SK-N-SH treated with all-trans-retinoic acid at 6 μM for 48 hours (cell line): Measurements from ENCODE around the gene NPLOC4.

Experiments
- ATAC-seq: fragments of 200-7000 bp; cut with Tn5 transposase; 3 replicates; pipeline ENCODE4 v1.9.1; 2020; ENCODE audit warnings: mild to moderate bottlenecking, moderate library complexity
- ARNTL ChIP-seq: fragments of 450-650 bp; formaldehyde crosslinking; IDR thresholded peaks from 2 replicates; pipeline ENCODE4 v1.5.0; 2020; ENCODE audit warnings: low read depth, mild to moderate bottlenecking, moderate library complexity, borderline replicate concordance
- BACH2 ChIP-seq: fragments of 250-450 bp; sonication (Bioruptor Pico); IDR thresholded peaks from 2 replicates; pipeline ENCODE4 v1.9.0; 2021; ENCODE audit warnings: mild to moderate bottlenecking, borderline replicate concordance
- CREB5 ChIP-seq: fragments of 250-450 bp; sonication (Bioruptor Pico); IDR thresholded peaks from 2 replicates; pipeline ENCODE4 v1.5.1; 2020; ENCODE audit warnings: low read depth, mild to moderate bottlenecking, moderate library complexity
- CSDC2 ChIP-seq: fragments of 250-450 bp; sonication (Bioruptor Pico); IDR thresholded peaks from 2 replicates; pipeline ENCODE4 v1.5.0; 2020; ENCODE audit warnings: mild to moderate bottlenecking, moderate library complexity
- CSRNP3 ChIP-seq: fragments of 250-450 bp; sonication (Bioruptor Pico); IDR thresholded peaks from 2 replicates; pipeline ENCODE4 v1.5.1; 2021; ENCODE audit warnings: mild to moderate bottlenecking, moderate library complexity
- ESRRG ChIP-seq: fragments of 250-450 bp; sonication (Bioruptor Pico); IDR thresholded peaks from 2 replicates; pipeline ENCODE4 v1.6.1; 2021; ENCODE audit warnings: mild to moderate bottlenecking
- GLIS3 ChIP-seq: fragments of 250-450 bp; sonication (Bioruptor Pico); IDR thresholded peaks from 2 replicates; pipeline ENCODE4 v1.5.0; 2020; ENCODE audit warnings: mild to moderate bottlenecking, moderate library complexity
- ISL1 ChIP-seq: fragments of 250-450 bp; sonication (Bioruptor Pico); IDR thresholded peaks from 2 replicates; pipeline ENCODE4 v2.1.2; 2022; ENCODE audit warnings: mild to moderate bottlenecking, moderate library complexity
- OSR1 ChIP-seq: fragments of 250-450 bp; sonication (Bioruptor Pico); IDR thresholded peaks from 2 replicates; pipeline ENCODE4 v1.8.0; 2022; ENCODE audit warnings: moderate library complexity, mild to moderate bottlenecking, inconsistent platforms
- POU6F1 ChIP-seq: fragments of 250-450 bp; sonication (Bioruptor Pico); IDR thresholded peaks from 2 replicates; pipeline ENCODE4 v1.8.0; 2021; ENCODE audit warnings: low read depth, mild to moderate bottlenecking, moderate library complexity, borderline replicate concordance
- SNAI2 ChIP-seq: fragments of 250-450 bp; sonication (Bioruptor Pico); IDR thresholded peaks from 2 replicates; pipeline ENCODE4 v1.5.0; 2020; ENCODE audit warnings: mild to moderate bottlenecking, moderate library complexity
- TCF4 ChIP-seq: fragments of 250-450 bp; sonication (Bioruptor Pico); IDR thresholded peaks from 2 replicates; pipeline ENCODE4 v1.8.0; 2021; ENCODE audit warnings: mild to moderate bottlenecking, moderate library complexity, borderline replicate concordance
- TOX ChIP-seq: fragments of 250-450 bp; sonication (Bioruptor Pico); IDR thresholded peaks from 2 replicates; pipeline ENCODE4 v1.8.0; 2021; ENCODE audit warnings: mild to moderate bottlenecking, moderate library complexity, borderline replicate concordance
- TSHZ2 ChIP-seq: fragments of 250-450 bp; sonication (Bioruptor Pico); IDR thresholded peaks from 2 replicates; pipeline ENCODE4 v1.5.0; 2020; ENCODE audit warnings: mild to moderate bottlenecking, moderate library complexity
- ZC3H10 ChIP-seq: fragments of 250-450 bp; sonication (Bioruptor Pico); IDR thresholded peaks from 2 replicates; pipeline ENCODE4 v1.5.1; 2021; ENCODE audit warnings: mild to moderate bottlenecking, moderate library complexity
- ZNF8 ChIP-seq: fragments of 450-650 bp; formaldehyde crosslinking; IDR thresholded peaks from 2 replicates; pipeline ENCODE4 v1.5.0; 2020; ENCODE audit warnings: mild to moderate bottlenecking, moderate library complexity

The NPLOC4 gene

GRCh38 chr17:81574643-81574956, 62.3 kb downstream of the NPLOC4 start:
- TF ChIP-seq BACH2 = no peak
- ATAC-seq = no peak

GRCh38 chr17:81573794-81574642, 62.9 kb downstream of the NPLOC4 start:
- no peak for ATAC-seq
- TF ChIP-seq CREB5 (CRISPR knock-in tag) (no peak), TSHZ2 (CRISPR knock-in tag) (no peak), SNAI2 (CRISPR knock-in tag) (peak; percentile 59; the same call in 1 of the 2 replicates), ESRRG (no peak), TOX (no peak), POU6F1 (CRISPR knock-in tag) (no peak), ISL1 (no peak), CSRNP3 (no peak), TCF4 (CRISPR knock-in tag) (peak; percentile 70), ZNF8 (CRISPR knock-in tag) (no peak)

- TF ChIP-seq CREB5 (CRISPR knock-in tag) (no peak), POU6F1 (CRISPR knock-in tag) (no peak), SNAI2 (CRISPR knock-in tag) (no peak), ZC3H10 (no peak)
- TF ChIP-seq, all 23 proteins: peak for 0
- ATAC-seq = no peak
Measured at GRCh38 chr17:81572563-81573168, 64.2 kb downstream of the NPLOC4 start.

- ATAC-seq = no peak
- no peak for TF ChIP-seq OSR1 (CRISPR knock-in tag)
- no peak for TF ChIP-seq TOX
- TF ChIP-seq ZC3H10 = no peak
- TF ChIP-seq ISL1 = no peak
- TF ChIP-seq POU6F1 (CRISPR knock-in tag) = no peak
- TF ChIP-seq TSHZ2 (CRISPR knock-in tag) = no peak
- no peak for TF ChIP-seq BACH2
- no peak for TF ChIP-seq CSDC2 (CRISPR knock-in tag)
- TF ChIP-seq CREB5 (CRISPR knock-in tag) = no peak
- TF ChIP-seq GLIS3 (CRISPR knock-in tag) = no peak
- no peak for TF ChIP-seq ARNTL (CRISPR knock-in tag)
- TF ChIP-seq TCF4 (CRISPR knock-in tag) = no peak
Measured at GRCh38 chr17:81570964-81571363, 65.9 kb downstream of the NPLOC4 start.
